Naive thymus-derived CD4-positive, alpha-beta T cell (primary cell): ENCODE data around the gene TTBK1. TPM values are rescaled to one million over a fixed set of nuclear protein-coding genes. Genes with fewer than 3 reads are reported as not detected.

Experiments used
- ATAC-seq: fragments of 150-1000 bp; cut with Tn5 transposase; 2 replicates; pipeline ENCODE4 v1.10.0; 2021; ENCODE audit warnings: mild to moderate bottlenecking, moderate library complexity
- CTCF ChIA-PET: fragments of 350-600 bp; sonication (Branson Sonifier 250); formaldehyde crosslinking; loops from one replicate; lab custom pipeline; 2021; ENCODE audit warnings: antibody characterized with exemption; lab: Charles Lee
- POLR2A ChIA-PET: fragments of 350-600 bp; sonication (Branson Sonifier 250); formaldehyde crosslinking; loops from one replicate; lab custom pipeline; 2021; ENCODE audit warnings: antibody characterized with exemption, inconsistent platforms; lab: Charles Lee
- DNase-seq, 9 donors: peaks; one replicate each; pipeline versions ENCODE4 v3.0.0 to v3.0.0-alpha.2; 2020 to 2022; ENCODE audit warnings: mixed read lengths in 1 of 9
- H3K27ac ChIP-seq: one replicate; pipeline ENCODE4 v1.7.0; 2013; ENCODE audit warnings: mild to moderate bottlenecking, low read depth, low read length, moderate library complexity
- H3K27me3 ChIP-seq, 2 donors: one replicate each; pipeline ENCODE4 v1.7.0; 2013; ENCODE audit warnings: low read length in 2 of 2, mild to moderate bottlenecking in 2 of 2, moderate library complexity in 2 of 2; ENCODE audit not compliant: control insufficient read depth in 2 of 2, insufficient read depth in 2 of 2
- H3K36me3 ChIP-seq, 3 experiments: 1 replicate in 2 of 3; 2 replicates in 1 of 3; pipeline ENCODE4 v1.7.0; 2013; ENCODE audit warnings: low read length in 3 of 3, mild to moderate bottlenecking in 3 of 3, moderate library complexity in 1 of 3; ENCODE audit not compliant: insufficient read depth in 3 of 3, control insufficient read depth in 2 of 3
- H3K4me1 ChIP-seq, 2 donors: one replicate each; pipeline ENCODE4 v1.7.0; 2013; ENCODE audit warnings: low read length in 2 of 2, mild to moderate bottlenecking in 2 of 2, moderate library complexity in 1 of 2; ENCODE audit not compliant: control insufficient read depth in 2 of 2, insufficient read depth in 2 of 2
- H3K4me3 ChIP-seq: 2 replicates; pipeline ENCODE4 v1.7.0; 2013; ENCODE audit warnings: mild to moderate bottlenecking, low read length
- H3K9me3 ChIP-seq, 3 experiments: 1 replicate in 2 of 3; 2 replicates in 1 of 3; pipeline ENCODE4 v1.7.0; 2013; ENCODE audit warnings: low read length in 3 of 3; ENCODE audit not compliant: control insufficient read depth in 2 of 3
- H3K27ac Mint-ChIP-seq, 9 donors: one replicate each; pipeline ENCODE4 v1.8.0; 2020 to 2022; ENCODE audit warnings: mixed read lengths in 9 of 9, mild to moderate bottlenecking in 8 of 9, moderate library complexity in 5 of 9, inconsistent platforms in 2 of 9
- H3K27me3 Mint-ChIP-seq, 5 donors: one replicate each; pipeline ENCODE4 v1.8.0; 2021 to 2022; ENCODE audit warnings: mixed read lengths in 5 of 5, mild to moderate bottlenecking in 1 of 5
- H3K36me3 Mint-ChIP-seq, 5 donors: one replicate each; pipeline ENCODE4 v1.8.0; 2020 to 2022; ENCODE audit warnings: mixed read lengths in 5 of 5, mild to moderate bottlenecking in 3 of 5, inconsistent platforms in 1 of 5
- H3K4me1 Mint-ChIP-seq, 7 donors: one replicate each; pipeline ENCODE4 v1.8.0; 2020 to 2022; ENCODE audit warnings: mixed read lengths in 7 of 7, mild to moderate bottlenecking in 3 of 7, inconsistent platforms in 1 of 7
- H3K4me3 Mint-ChIP-seq, 10 donors: one replicate each; pipeline ENCODE4 v1.8.0; 2020 to 2022; ENCODE audit warnings: mild to moderate bottlenecking in 10 of 10, mixed read lengths in 10 of 10, moderate library complexity in 6 of 10, inconsistent platforms in 2 of 10
- H3K9me3 Mint-ChIP-seq, 11 donors: one replicate each; pipeline ENCODE4 v1.8.0; 2020 to 2022; ENCODE audit warnings: mixed read lengths in 11 of 11, mild to moderate bottlenecking in 4 of 11, inconsistent platforms in 1 of 11, moderate library complexity in 1 of 11
- intact Hi-C, 2 donors: fragments of 100-400 bp; cut with micrococcal nuclease; formaldehyde crosslinking; loops; one replicate each; pipeline ENCODE4 v1.15.1; 2023
- polyA plus RNA-seq, 2 donors: library from polyadenylated mRNA; unstranded; fragments of 300-500 nt; fragmentation: Illumina TruSeq; gene quantifications; one replicate each; pipeline ENCODE4 v1.2.3, GENCODE V29; 2021
- total RNA-seq, 6 experiments: library from RNA in 5 of 6; stranded (reverse) in 5 of 6; gene quantifications; 1 replicate in 5 of 6; 2 replicates in 1 of 6; pipeline ENCODE4 v1.2.3 and lab custom pipeline; 2021 to 2026

TTBK1 gene
- total and polyA plus RNA-seq, 7 experiments from 2014 or later, result 0.05 to 0.29 TPM; not detected in 5

GRCh38 chr6:43213431-43213830, 29.9 kb upstream of the TTBK1 start:
- CTCF ChIA-PET, result interaction anchor here (1.5 kb wide), 1 partner anchor 28 kb away, joined by 5 read pairs; no protein-coding TSS in a partner anchor

GRCh38 chr6:43215066-43215465, 28.2 kb upstream of the TTBK1 start:
- intact Hi-C loops, result no loop called here
- peaks cover 0 to 54% (median 6%) of the 10 kb centered on the region in 3 experiments for H3K36me3 ChIP-seq
- no peak overlapping the region for H3K27ac ChIP-seq
- Mint-ChIP-seq H3K36me3 (peaks cover 12 to 47% (median 18%) of the 10 kb centered on the region in 5 donors), H3K4me1 (peaks cover 0 to 11% (median 5%) of the 10 kb centered on the region in 7 donors), H3K9me3 (no peaks in the 10 kb centered on the region), H3K4me3 (no peak overlapping the region), H3K27ac (peak overlapping the region in 4 of 9 donors; percentile 10 to 46 (median 30)), H3K27me3 (no peaks in the 10 kb centered on the region)
- CTCF ChIA-PET, result no interaction called here
- ATAC-seq (no peak), DNase-seq (no peak)
- H3K4me1 ChIP-seq, result no peaks in the 10 kb centered on the region
- POLR2A ChIA-PET, result interaction anchor here (0.7 to 1.9 kb wide), 2 partner anchors 9 to 15 kb away, joined by 3 to 4 read pairs; partner anchors contain the start of gene DNPH1
- H3K27me3 ChIP-seq, result no peaks in the 10 kb centered on the region
- no peaks in the 10 kb centered on the region for H3K9me3 ChIP-seq
- H3K4me3 ChIP-seq, result no peak overlapping the region

More at GRCh38 chr6:43213431-43213830, 29.9 kb upstream of the TTBK1 start:
- Mint-ChIP-seq H3K36me3 (peaks cover 9 to 41% (median 17%) of the 10 kb centered on the region in 5 donors), H3K9me3 (no peaks in the 10 kb centered on the region), H3K27me3 (no peaks in the 10 kb centered on the region), H3K27ac (peak overlapping the region in 1 of 9 donors; percentile 73), H3K4me3 (no peak overlapping the region), H3K4me1 (peaks cover 0 to 3% (median 0%) of the 10 kb centered on the region in 7 donors)
- Histone ChIP-seq H3K4me3 (no peak overlapping the region), H3K4me1 (no peaks in the 10 kb centered on the region), H3K27ac (no peak overlapping the region), H3K9me3 (no peaks in the 10 kb centered on the region), H3K27me3 (no peaks in the 10 kb centered on the region), H3K36me3 (peaks cover 0 to 42% (median 6%) of the 10 kb centered on the region in 3 experiments)
- POLR2A ChIA-PET, result interaction anchor here (0.7 kb wide), 1 partner anchor 228 kb away, joined by 5 read pairs; no protein-coding TSS in a partner anchor
- intact Hi-C loops, result no loop called here
- no peak for DNase-seq
- ATAC-seq, result no peak

GRCh38 chr6:43216200-43216599, 27.1 kb upstream of the TTBK1 start:
- H3K4me3 ChIP-seq, result no peak overlapping the region
- H3K9me3 ChIP-seq, result no peaks in the 10 kb centered on the region
- ATAC-seq (no peak), DNase-seq (no peak)
- Mint-ChIP-seq H3K27ac (no peak overlapping the region), H3K27me3 (no peaks in the 10 kb centered on the region), H3K4me1 (peaks cover 0 to 15% (median 6%) of the 10 kb centered on the region in 7 donors), H3K9me3 (no peaks in the 10 kb centered on the region), H3K4me3 (no peak overlapping the region), H3K36me3 (peaks cover 12 to 48% (median 20%) of the 10 kb centered on the region in 5 donors)
- ChIA-PET CTCF (interaction anchor here (1.1 kb wide), 1 partner anchor 13 kb away, joined by 3 read pairs; the partner anchor contains the start of gene DNPH1), POLR2A (interaction anchor here (1.9 kb wide), 1 partner anchor 13 kb away, joined by 4 read pairs; the partner anchor contains the start of gene DNPH1)
- no peaks in the 10 kb centered on the region for H3K27me3 ChIP-seq
- H3K36me3 ChIP-seq, result peaks cover 0 to 65% (median 6%) of the 10 kb centered on the region in 3 experiments
- intact Hi-C loops, result no loop called here
- H3K4me1 ChIP-seq, result no peaks in the 10 kb centered on the region
- H3K27ac ChIP-seq, result no peak overlapping the region

- no peak for DNase-seq
- ATAC-seq, result no peak
- POLR2A ChIA-PET, result no interaction called here
- no peaks in the 10 kb centered on the region for H3K4me1 ChIP-seq
- peak overlapping the region in 2 of 9 donors; percentile 11 to 45 for H3K27ac Mint-ChIP-seq
- no peak overlapping the region for H3K4me3 Mint-ChIP-seq
- no peaks in the 10 kb centered on the region for H3K9me3 Mint-ChIP-seq
- CTCF ChIA-PET, result interaction anchor here (0.6 kb wide), 1 partner anchor 181 kb away, joined by 5 read pairs; no protein-coding TSS in a partner anchor
- peaks cover 0 to 22% (median 12%) of the 10 kb centered on the region in 7 donors for H3K4me1 Mint-ChIP-seq
- peaks cover 0 to 73% (median 6%) of the 10 kb centered on the region in 3 experiments for H3K36me3 ChIP-seq
- intact Hi-C loops, result no loop called here
- no peak overlapping the region for H3K27ac ChIP-seq
- H3K9me3 ChIP-seq, result no peaks in the 10 kb centered on the region
- no peaks in the 10 kb centered on the region for H3K27me3 ChIP-seq
- peaks cover 12 to 44% (median 20%) of the 10 kb centered on the region in 5 donors for H3K36me3 Mint-ChIP-seq
- H3K4me3 ChIP-seq, result no peak overlapping the region
- H3K27me3 Mint-ChIP-seq, result no peaks in the 10 kb centered on the region
These were observed 25.9 kb upstream of the TTBK1 start for GRCh38 chr6:43217351-43217750.

GRCh38 chr6:43219119-43219518, 24.2 kb upstream of the TTBK1 start:
- Histone ChIP-seq H3K4me3 (no peak overlapping the region), H3K27me3 (no peaks in the 10 kb centered on the region), H3K4me1 (peaks cover 8 to 10% of the 10 kb centered on the region in 2 donors), H3K9me3 (no peaks in the 10 kb centered on the region), H3K36me3 (peaks cover 0 to 76% (median 6%) of the 10 kb centered on the region in 3 experiments), H3K27ac (no peak overlapping the region)
- POLR2A ChIA-PET, result interaction anchor here (0.8 kb wide), 1 partner anchor 216 kb away, joined by 3 read pairs; no protein-coding TSS in a partner anchor
- CTCF ChIA-PET, result no interaction called here
- Mint-ChIP-seq H3K27ac (peak overlapping the region in 6 of 9 donors; percentile 44 to 73 (median 58)), H3K36me3 (peaks cover 12 to 36% (median 20%) of the 10 kb centered on the region in 5 donors), H3K9me3 (no peaks in the 10 kb centered on the region), H3K4me3 (no peak overlapping the region), H3K27me3 (no peaks in the 10 kb centered on the region), H3K4me1 (peaks cover 9 to 37% (median 24%) of the 10 kb centered on the region in 7 donors)
- ATAC-seq, result no peak
- intact Hi-C loops, result no loop called here
- no peak for DNase-seq

GRCh38 chr6:43219814-43220213, 23.5 kb upstream of the TTBK1 start:
- ChIA-PET CTCF (no interaction called here), POLR2A (interaction anchor here (0.8 to 1.2 kb wide), 2 partner anchors 20 to 216 kb away, joined by 3 read pairs; no protein-coding TSS in a partner anchor)
- Mint-ChIP-seq H3K36me3 (peaks cover 12 to 35% (median 20%) of the 10 kb centered on the region in 5 donors), H3K9me3 (no peaks in the 10 kb centered on the region), H3K27me3 (no peaks in the 10 kb centered on the region), H3K4me1 (peaks cover 13 to 43% (median 30%) of the 10 kb centered on the region in 7 donors), H3K4me3 (no peak overlapping the region), H3K27ac (peak overlapping the region in 7 of 9 donors; percentile 63 to 81 (median 75))
- Histone ChIP-seq H3K4me3 (no peak overlapping the region), H3K9me3 (no peaks in the 10 kb centered on the region), H3K27ac (no peak overlapping the region), H3K36me3 (peaks cover 0 to 73% (median 6%) of the 10 kb centered on the region in 3 experiments), H3K4me1 (peaks cover 14 to 17% of the 10 kb centered on the region in 2 donors), H3K27me3 (no peaks in the 10 kb centered on the region)
- no peak for DNase-seq
- ATAC-seq, result no peak
- intact Hi-C loops, result loop anchor here in 1 of 2 donors (10.0 kb wide), 1 partner anchor 1485 kb away; the partner anchor contains the start of gene TFEB
